H1 (cell line): ENCODE measurements around the gene ENPP6. TPM values are rescaled to one million over a fixed set of nuclear protein-coding genes. Genes with fewer than 3 reads are reported as not detected.

Experiments used
- ASH2L ChIP-seq: fragments of 200-600, 300-600 bp; sonication (generic); IDR thresholded peaks from one replicate; pipeline ENCODE4 v1.7.1; 2017; ENCODE audit warnings: low read length
- POLR2AphosphoS5 ChIP-seq: IDR thresholded peaks from 2 replicates; pipeline ENCODE4 v1.6.1; 2011; ENCODE audit warnings: low read depth, low read length
- polyA plus RNA-seq, 7 experiments: library from polyadenylated mRNA; depleted of rRNA in 3 of 7; stranded (reverse) in 5 of 7; unstranded in 2 of 7; fragments of >200 nt in 5 of 7; fragments of 200-250 nt in 2 of 7; gene quantifications; 1 replicate in 5 of 7; 2 replicates in 1 of 7; 4 replicates in 1 of 7; pipeline versions ENCODE4 v1.2.1 to v1.2.3, GENCODE V29; 2011 to 2013; ENCODE audit warnings: missing spikeins in 2 of 7, mixed read lengths in 2 of 7
- total RNA-seq: library from RNA; stranded (reverse); fragmentation: NEBNext Ultra II Directional; extraction: Animal tissue kit (Norgen Biotek cat#: 25700); gene quantifications from 2 replicates; pipeline ENCODE4 v1.2.1, GENCODE V29; 2021

The ENPP6 gene
- total and polyA plus RNA-seq, 2 of the 8 experiments (the other 6 are each of a cell fraction or from before 2014, with no cell fraction given): 0.11 to 0.20 TPM

DNA sequence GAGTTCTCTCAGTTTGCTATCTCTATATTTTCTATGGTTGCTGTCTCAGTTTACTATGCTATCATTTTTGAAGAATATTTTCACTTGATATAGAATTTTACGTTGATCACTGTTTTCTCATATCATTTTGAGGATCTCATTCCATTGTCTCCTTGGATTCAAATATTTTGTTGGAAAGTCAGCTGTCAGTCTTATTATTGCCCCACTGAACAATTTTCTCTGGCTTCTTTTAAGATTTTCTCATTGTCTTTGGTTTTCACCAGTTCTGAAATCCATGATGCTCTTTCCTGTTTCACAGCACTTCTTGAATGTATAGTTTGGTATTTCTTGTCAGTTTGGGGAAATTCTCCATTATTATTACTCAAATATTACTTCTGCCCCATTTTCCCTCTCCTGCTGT lies 81.1 kb downstream of the ENPP6 start (continued):
- TF ChIP-seq ASH2L: no peak
- TF ChIP-seq POLR2AphosphoS5: no peak
- TF ChIP-seq, all 59 proteins: peak for 0
